GM18858 (cell line): ENCODE measurements around the gene IREB2.
"Not testable (repeated sequence)": the region's sequence is repeated elsewhere in the genome, so short reads cannot be mapped to it uniquely, and the experiment has no call there.

Experiments
- ATAC-seq: cut with Tn5 transposase; IDR thresholded peaks from one replicate; pipeline ENCODE4 v1.9.1; 2021; ENCODE audit not compliant: unreplicated experiment

Gene IREB2, protein sequence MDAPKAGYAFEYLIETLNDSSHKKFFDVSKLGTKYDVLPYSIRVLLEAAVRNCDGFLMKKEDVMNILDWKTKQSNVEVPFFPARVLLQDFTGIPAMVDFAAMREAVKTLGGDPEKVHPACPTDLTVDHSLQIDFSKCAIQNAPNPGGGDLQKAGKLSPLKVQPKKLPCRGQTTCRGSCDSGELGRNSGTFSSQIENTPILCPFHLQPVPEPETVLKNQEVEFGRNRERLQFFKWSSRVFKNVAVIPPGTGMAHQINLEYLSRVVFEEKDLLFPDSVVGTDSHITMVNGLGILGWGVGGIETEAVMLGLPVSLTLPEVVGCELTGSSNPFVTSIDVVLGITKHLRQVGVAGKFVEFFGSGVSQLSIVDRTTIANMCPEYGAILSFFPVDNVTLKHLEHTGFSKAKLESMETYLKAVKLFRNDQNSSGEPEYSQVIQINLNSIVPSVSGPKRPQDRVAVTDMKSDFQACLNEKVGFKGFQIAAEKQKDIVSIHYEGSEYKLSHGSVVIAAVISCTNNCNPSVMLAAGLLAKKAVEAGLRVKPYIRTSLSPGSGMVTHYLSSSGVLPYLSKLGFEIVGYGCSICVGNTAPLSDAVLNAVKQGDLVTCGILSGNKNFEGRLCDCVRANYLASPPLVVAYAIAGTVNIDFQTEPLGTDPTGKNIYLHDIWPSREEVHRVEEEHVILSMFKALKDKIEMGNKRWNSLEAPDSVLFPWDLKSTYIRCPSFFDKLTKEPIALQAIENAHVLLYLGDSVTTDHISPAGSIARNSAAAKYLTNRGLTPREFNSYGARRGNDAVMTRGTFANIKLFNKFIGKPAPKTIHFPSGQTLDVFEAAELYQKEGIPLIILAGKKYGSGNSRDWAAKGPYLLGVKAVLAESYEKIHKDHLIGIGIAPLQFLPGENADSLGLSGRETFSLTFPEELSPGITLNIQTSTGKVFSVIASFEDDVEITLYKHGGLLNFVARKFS

DNA sequence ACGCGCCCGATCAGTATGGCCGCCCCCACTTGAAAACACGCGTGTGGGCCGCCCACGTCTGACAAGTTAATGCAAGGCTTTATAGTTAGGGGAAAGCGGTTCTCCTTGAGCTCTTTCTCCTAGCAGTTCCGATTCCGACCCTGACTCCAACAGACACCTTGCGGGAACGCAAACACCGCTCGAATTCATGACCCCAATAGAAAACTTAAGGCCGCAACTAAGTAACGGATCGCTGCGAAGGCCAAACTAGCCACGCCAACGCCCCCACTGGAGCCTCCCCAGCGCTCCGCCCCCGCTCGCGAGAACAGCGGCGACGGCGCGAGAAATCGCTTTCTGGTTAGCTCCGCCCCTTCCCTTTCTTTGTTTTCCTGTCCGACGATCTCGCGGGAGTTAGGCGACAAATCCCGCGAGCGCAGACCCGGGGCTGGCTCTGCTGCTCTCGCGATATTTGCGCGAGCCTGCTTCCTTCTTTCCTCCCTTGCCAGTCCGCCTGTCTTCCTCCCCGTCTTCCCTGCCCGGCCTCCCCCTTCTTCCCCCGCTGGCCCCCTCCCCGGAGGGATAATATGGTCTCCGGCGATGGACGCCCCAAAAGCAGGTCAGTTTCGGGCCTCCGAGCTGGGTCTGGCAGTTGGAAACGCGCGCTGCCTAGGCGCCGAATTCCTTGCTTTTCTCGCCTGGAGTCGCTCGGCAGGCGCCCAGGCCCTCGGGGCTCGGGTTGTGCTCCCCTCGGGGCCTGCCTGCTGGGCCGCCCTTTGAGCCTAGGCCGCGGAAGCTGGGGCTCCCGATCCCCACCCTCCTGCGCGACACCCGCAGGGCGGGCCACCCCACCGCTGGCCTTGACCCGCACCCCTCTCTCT lies at the start of gene IREB2:
TSS of gene IREB2 (plus strand) at position 455 of the 857 bp plus-strand sequence. CDS start at position 577, 122 bp downstream.
- peak; percentile 58 for ATAC-seq

DNA sequence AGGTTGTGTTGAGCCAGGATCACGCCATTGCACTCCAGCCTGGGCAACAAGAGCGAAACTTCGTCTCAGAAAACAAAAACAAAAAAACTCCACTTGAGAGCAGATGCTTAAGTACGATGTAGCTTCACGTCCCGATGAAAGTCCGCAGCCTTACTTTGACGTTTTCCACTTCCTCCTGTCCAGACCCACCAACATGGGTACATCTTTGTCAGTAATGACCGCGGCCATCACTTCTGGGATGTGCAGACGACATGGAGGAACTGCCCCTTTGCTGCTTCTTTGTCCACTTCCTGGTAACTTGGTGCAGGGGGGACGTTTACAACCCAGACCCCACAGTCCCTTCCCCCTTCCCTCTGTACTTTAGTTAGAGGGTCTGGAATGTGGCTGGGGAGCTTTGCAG lies 49.2 kb upstream of the IREB2 start:
- no peak for ATAC-seq

DNA sequence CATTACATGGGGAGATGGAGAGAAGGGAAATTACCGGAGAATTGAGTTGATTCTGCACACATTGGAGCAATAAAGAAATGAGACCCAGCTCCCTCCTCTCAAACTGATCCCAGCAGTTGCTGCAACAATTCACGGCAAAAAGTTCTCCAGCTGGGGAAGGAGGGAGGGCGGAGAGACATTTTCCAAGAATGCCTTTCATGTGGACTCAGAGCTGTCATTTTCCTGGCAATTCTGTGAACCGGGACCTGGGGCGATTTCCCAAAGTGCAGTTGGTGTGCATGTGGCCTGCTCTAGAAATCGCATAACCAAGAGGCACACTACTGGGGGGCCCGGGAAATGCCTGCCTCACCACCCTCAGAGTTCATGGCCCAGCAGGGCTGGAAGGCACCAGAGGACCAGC lies 48.7 kb upstream of the IREB2 start:
- no peak for ATAC-seq

DNA sequence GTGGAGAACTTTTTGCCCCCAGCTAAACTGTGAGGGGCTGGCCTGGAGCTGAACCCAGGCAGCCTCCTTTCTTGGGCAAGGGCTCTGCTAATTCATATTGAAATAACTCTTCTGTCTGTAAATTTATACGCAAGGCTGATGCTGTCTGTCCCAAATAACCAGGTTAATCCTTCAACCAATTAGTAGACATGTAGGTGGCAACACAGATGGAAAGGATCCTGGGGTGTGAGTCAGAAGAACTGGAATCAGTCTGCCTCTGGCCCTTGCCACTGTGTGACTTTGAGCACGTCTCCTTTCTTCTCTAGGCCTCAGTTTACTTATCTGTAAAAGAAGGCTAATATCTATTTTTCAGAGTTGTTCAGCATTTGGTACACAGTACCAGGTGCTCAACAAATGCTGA lies 48.3 kb upstream of the IREB2 start:
- no peak for ATAC-seq

DNA sequence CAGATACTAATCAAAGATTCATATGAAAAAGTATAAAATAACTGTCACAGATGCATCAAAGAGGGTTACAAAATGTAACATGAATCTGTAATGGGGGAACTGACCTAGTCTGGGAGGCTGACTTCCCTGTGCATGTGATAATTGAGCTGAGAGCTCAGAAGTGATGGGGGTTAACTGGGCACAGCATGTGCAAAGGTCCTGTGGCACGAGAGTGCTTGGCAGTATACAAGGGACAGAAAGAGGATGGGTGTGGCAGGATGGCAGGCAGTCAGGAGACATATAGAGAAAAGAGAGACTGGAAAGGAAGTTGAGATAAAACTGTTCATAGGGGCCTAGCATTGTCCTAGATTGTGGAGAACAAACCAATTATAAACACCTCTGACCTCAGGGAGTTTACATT lies 47.8 kb upstream of the IREB2 start:
- no peak for ATAC-seq

DNA sequence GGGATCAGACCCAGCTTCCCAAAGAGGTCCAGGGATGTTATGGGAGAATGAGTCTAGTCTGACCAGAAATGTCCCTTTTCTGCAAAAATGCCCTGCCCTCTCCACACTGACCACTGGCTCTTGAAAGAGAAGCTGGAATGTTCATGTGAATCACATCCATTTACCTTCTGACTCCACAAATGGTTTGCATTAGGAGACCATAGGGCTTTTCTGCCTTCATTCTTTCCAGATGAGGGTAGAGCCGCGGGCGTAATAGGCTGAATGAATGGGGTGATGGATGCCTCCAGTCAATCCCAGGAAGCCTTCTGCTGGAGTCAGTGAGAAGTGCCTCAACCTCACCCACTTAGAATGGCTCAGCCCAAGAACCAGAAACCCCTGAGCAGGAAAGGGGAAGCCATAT lies 47.2 kb upstream of the IREB2 start:
- ATAC-seq, result no peak

DNA sequence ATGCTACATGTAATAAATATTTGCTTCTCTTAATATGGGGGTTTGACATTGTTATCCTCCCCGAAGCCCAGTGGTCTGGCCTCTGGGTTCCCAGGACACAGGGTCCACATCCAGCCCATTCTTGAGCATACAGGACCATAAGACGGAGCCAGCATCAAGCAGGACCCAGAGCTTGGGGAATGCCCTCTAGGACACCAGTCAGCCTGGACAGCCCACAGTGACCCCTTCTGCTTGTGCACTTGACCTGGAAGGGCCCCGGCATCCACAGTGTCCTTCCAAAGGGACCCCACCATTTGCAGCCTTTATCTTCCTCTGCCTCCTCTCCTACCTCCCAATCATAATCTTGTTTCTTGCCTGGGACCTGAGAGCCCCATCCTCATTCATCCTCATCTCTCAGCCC lies 46.2 kb upstream of the IREB2 start:
- no peak for ATAC-seq

DNA sequence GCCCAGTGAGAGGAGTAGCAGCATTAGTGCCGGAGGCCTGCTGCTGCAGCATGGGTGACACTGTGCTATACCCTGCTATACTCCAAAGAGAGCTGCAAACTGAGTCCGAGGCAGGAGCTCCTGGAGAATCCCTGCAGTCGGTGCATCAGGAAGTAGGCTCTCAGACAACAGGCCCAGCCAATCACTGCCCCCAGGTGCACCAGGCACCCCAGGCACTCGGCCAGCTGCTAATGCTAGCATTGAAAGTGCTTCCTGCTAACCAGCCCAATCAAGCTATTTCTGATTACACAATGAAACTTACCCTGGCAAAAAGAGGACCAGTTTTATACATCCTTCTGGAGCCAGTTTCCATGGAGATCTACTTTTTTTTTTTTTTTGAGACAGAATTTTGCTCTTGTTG lies 45.6 kb upstream of the IREB2 start:
- ATAC-seq, result no peak

DNA sequence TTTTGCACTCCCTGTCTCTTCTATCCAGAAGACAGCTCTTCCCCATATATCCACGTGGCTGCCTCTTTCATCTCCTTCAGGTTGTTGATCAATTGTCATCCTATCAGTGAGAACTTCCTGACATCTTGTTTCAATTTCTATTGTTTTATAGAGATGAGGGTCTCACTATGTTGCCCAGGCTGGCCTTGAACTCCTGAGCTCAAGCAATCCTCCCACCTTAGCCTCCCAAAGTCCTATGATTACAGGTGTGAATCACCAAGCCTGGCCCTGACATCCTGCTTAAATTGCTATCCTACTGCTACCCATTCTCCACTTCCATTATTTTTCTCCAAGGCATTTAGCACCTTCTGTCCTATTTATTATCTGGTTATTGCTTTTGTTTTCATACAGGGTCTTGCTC lies 44.9 kb upstream of the IREB2 start:
- ATAC-seq, result no peak

DNA sequence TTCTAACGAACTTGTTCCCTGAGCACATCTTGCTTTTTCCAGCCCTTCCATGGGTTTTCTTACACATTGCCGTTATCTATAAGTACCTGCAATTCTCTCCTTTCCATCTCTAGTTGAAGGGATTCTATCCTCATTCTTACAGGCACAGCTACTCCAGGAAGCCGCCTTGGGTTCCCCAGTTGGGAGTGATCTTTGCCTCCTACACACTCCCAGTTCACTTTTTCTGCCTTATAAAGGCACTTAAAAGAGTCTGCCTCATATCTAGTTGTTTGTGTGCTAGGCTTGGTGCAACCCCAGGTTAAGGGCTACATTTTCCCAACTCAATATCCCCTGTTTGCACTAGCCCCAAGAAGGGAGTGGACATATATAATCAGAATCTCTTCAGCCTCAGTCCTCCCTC lies 44.0 kb upstream of the IREB2 start:
- no peak for ATAC-seq

DNA sequence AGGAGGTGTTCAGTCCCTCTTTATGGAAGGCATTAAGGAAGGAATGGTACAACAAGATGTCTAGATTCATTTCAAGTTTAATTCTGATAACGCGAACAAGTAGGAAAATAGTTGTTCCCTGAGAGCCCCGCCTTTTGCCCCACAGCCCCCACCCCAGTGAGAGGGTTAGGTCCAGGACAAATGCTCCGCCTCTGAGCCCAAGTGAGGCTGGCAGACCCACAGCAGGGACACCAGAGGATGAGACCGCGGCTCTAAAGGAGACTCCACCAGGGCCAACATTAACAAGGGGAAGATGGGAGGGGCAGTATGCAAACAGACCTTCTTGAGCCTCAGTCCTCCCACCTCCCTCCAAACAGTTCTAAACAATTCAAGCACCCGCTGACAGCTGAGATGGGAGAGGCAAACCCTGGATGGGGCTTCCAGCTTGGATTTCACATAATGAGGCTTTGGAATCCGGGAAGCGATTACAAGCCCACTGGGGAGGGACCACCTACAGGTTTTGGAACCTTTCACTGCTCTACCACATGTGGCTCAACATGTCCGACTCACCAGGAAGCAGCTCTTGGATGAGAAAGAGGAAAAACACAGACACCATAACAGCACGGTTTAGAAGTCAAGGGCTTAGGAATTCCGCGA lies 42.9 kb upstream of the IREB2 start:
- ATAC-seq, result no peak

DNA sequence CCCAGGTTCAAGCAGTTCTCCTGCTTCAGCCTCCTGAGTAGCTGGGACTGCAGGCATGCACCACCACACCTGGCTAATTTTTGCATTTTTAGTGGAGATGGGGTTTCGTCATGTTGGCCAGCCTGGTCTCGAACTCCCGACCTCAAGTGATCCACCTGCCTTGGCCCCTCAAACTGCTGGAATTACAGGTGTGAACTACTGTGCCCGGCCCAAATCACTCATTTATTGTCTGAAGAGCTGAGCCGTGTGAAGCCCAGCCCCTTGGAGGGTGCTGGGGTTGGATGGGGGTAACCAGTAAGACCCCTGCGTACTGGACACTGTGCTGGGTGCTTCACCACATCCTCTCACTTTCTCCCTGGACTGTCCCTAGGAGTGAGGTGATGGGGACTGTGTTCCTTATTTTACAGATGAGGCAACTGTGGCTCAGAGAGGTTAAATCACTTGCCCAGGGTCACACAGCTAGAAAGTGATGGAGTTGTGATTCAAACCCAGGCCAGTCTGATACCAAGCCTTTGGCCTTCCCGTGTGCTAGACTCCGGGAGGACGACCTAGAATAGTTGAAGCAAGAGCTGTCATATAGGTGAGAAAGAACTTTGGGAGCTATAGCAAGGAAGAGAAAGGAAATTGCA lies 41.7 kb upstream of the IREB2 start:
- no peak for ATAC-seq

DNA sequence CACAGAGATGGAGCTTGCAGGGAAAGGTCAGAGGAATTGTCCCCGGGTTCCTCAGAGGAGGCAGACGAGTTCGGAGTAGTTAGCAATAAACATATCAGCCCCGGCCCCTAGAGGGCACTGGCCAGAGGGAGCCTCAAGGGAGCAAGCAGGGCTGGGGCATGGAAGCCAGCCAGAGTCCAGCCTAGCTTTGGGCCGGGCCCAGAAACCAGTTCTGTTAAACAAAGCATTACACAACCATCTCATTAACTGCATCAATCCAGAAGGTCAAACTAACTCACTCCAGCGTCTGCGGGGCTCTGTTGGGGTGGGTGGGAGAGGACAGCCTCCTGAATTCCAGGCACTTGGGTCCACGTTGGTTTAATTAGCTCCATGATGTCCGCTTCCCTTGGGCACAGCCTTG lies 41.0 kb upstream of the IREB2 start:
- no peak for ATAC-seq

DNA sequence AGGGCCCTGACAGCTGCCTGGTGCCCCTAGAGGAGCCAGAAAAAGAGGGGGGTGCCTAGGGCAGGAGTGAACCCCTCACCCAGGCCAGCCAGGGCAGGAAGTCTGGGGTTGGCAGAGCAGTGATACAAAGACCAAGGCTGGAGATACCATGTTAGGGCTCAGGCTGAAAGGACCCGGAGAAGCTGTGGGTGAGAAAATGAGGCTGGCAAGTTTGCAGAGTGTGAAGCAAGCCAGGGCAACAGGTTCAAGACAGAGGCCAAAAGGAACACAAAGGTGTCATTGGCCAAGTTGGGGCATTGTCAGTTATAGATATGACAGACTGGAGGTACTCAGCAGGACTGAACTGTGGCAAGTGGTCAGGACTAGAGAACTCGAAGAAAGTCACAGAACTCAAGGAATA lies 40.6 kb upstream of the IREB2 start:
- no peak for ATAC-seq

DNA sequence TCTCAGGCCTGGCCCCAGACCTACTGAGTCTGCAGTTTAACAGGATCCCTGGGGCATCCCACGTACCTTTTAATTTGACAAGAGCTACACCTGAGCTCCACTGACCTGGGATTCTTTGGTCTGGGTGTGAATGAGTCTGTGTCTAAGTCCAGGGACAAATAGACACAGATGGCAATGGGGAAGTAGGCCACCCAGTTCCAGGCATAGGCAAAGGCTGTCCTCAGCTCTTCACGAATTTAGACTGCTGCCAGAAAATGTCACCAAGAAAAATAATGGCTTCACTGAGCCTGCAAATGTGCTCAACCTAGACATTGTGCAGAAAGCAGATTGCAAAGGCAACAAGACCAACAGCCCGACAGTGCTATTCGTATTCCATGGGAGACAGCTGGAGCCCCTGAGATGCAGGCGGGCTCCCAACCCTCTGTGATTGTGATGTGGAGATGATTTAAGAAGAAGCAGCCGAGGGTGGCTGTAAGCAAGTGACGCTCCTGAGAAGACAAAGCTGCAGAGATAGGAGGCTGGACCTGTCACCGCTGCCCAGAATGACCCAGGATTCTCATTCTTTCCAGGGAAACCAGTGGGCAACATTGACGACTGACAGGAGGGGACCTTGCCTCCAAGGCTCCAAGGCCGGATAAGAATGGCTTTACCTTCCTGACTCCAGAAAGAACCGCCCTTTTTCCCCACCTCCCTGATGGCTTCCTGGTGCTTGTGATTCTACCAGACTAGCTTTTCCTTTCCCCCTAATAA lies 39.8 kb upstream of the IREB2 start:
- ATAC-seq, result no peak

DNA sequence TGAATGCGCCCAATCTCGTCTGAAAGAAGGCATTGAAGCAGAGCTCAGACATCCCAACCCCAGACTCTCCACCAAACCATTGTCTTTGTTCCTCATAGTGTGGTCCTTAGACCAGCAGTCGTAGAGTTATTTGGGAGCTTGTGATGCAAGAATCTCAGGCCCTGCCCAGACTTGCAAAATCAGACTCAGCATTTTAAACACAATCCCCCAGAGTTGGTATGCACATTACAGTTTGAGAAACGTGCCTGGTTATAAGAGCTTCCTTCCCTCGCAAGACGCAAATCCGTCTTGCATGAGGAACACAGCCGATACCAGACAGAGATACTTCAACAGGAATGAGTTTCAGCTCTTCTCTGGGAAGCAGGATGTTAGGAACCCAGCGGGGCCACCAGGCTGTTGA lies 38.9 kb upstream of the IREB2 start:
- ATAC-seq, result no peak

DNA sequence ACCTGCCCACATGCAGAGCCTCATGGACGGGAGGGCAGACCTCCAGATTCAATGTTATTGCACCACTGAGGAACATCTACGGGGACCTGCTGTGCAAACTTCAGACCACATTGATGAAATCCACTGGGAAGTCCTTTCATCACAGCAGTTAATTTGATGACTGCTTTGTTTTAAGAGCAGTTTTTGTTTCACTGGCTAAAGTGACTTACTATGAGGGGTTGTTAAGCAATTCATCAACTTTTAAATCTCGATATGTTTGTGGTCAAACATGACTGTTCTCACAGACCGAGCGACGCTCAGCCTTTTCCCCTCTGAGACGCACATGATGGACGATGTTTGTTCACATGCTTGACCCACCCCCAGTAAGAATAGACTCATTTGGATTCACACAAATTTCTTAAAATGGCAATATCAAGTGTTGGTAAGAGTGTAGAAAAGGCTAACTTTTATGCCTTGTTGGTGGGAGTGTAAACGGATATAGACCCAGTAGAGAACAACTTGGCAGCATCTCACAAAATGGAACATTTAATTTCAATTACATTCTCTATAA lies 35.9 kb upstream of the IREB2 start:
- ATAC-seq, result no peak

DNA sequence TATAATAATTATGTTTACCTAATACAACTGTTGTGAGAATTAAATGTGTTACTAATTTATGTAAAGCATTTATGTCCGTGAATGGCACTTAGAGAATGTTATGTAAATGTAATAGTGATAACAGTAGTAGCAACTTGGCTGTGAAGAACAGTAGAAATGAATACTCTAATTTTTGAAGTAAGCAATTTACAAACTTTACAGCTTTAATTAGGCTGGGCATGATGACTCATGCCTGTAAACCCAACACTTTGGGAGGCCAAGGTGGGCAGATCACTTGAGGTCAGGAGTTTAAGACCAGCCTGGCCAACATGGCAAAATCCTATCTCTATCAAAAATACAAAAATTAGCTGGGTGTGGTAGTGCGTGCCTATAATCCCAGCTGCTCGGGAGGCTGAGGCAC lies 33.9 kb upstream of the IREB2 start:
- no peak for ATAC-seq

DNA sequence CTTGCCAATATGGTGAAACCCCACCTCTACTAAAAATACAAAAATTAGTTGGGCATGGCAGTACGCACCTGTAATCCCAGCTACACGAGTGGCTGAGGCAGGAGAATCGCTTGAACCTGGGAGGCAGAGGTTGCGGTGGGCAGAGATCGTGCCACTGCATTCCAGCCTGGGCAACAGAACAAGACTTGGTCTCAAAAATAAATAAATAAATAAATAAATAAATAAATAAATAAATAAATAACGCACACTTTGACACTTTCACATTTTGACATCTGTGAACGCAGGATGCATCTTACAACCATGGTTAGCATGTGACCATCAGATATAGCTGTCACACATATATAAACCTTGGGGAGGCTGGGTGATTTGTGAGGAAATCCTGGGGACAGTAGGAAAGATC lies 33.2 kb upstream of the IREB2 start:
- ATAC-seq, result not testable (repeated sequence)
